VCaP (cell line): ENCODE measurements around the gene FHAD1.
"Not testable (repeated sequence)": the region's sequence is repeated elsewhere in the genome, so short reads cannot be mapped to it uniquely, and the experiment has no call there.

Source experiments
- H3K27ac ChIP-seq: fragments of 450-650 bp; 2 replicates; pipeline ENCODE4 v1.5.1; 2017
- CTCF ChIP-seq: fragments of 450-650 bp; conservative IDR thresholded peaks from 2 replicates; pipeline ENCODE4 v1.5.1; 2017; ENCODE audit warnings: mild to moderate bottlenecking, moderate library complexity

FHAD1 gene

GRCh38 chr1:15288173-15288926, 41.3 kb downstream of the FHAD1 start:
- TF ChIP-seq CTCF, result no peak
- no peak overlapping the region for H3K27ac ChIP-seq

GRCh38 chr1:15289251-15289651, 42.2 kb downstream of the FHAD1 start:
- TF ChIP-seq CTCF, result no peak
- H3K27ac ChIP-seq, result no peak overlapping the region

- no peak for TF ChIP-seq CTCF
- H3K27ac ChIP-seq, result no peak overlapping the region
Observed at GRCh38 chr1:15290382-15290781, 43.4 kb downstream of the FHAD1 start.

- TF ChIP-seq CTCF, result no peak
- H3K27ac ChIP-seq, result no peak overlapping the region
Observed at GRCh38 chr1:15295696-15296095, 48.7 kb downstream of the FHAD1 start.

- no peak for TF ChIP-seq CTCF
- H3K27ac ChIP-seq, result no peak overlapping the region
Observed at GRCh38 chr1:15296585-15297321, 49.7 kb downstream of the FHAD1 start.

GRCh38 chr1:15297975-15298374, 51.0 kb downstream of the FHAD1 start:
- not testable (repeated sequence) for H3K27ac ChIP-seq

- no peak overlapping the region for H3K27ac ChIP-seq
- TF ChIP-seq CTCF, result no peak
Observed at GRCh38 chr1:15299179-15299578, 52.2 kb downstream of the FHAD1 start.

GRCh38 chr1:15299806-15300205, 52.8 kb downstream of the FHAD1 start:
- no peak for TF ChIP-seq CTCF
- no peak overlapping the region for H3K27ac ChIP-seq
